Astrocyte (in vitro differentiated cells and primary cell): ENCODE data around the gene NPL.

ENCODE experiments used
- EZH2 ChIP-seq: IDR thresholded peaks from 2 replicates; pipeline ENCODE4 v1.6.1; 2012; ENCODE audit warnings: mild to moderate bottlenecking, low read length, inconsistent platforms; ENCODE audit not compliant: insufficient read depth
- TF ChIP-seq, protein P1 (sequence below): IDR thresholded peaks from 2 replicates; pipeline ENCODE4 v1.5.1; 2011; ENCODE audit warnings: low read depth, mild to moderate bottlenecking, inconsistent platforms, low read length, moderate library complexity; ENCODE audit not compliant: insufficient read depth

GRCh38 chr1:182768963-182769362 lies 20.6 kb upstream of the NPL start:
- TF ChIP-seq, protein P1, sequence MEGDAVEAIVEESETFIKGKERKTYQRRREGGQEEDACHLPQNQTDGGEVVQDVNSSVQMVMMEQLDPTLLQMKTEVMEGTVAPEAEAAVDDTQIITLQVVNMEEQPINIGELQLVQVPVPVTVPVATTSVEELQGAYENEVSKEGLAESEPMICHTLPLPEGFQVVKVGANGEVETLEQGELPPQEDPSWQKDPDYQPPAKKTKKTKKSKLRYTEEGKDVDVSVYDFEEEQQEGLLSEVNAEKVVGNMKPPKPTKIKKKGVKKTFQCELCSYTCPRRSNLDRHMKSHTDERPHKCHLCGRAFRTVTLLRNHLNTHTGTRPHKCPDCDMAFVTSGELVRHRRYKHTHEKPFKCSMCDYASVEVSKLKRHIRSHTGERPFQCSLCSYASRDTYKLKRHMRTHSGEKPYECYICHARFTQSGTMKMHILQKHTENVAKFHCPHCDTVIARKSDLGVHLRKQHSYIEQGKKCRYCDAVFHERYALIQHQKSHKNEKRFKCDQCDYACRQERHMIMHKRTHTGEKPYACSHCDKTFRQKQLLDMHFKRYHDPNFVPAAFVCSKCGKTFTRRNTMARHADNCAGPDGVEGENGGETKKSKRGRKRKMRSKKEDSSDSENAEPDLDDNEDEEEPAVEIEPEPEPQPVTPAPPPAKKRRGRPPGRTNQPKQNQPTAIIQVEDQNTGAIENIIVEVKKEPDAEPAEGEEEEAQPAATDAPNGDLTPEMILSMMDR: no peak
- no peak for TF ChIP-seq EZH2
